Ovary (tissue), 3 donors: ENCODE measurements around the gene RALGPS1.

Experiments used
- EP300 ChIP-seq: sonication (generic); formaldehyde crosslinking; IDR thresholded peaks from one replicate; pipeline ENCODE4 v1.6.1; 2017; ENCODE audit warnings: antibody characterized with exemption
- POLR2A ChIP-seq: fragments of 450-650 bp; IDR thresholded peaks from one replicate; pipeline ENCODE4 v1.6.1; 2017; ENCODE audit warnings: antibody characterized with exemption, mild to moderate bottlenecking, moderate library complexity
- TF ChIP-seq, protein P1 (sequence below), 3 donors: fragments of 450-650 bp in 2 of 3; fragments of 200-600 bp in 1 of 3; IDR thresholded peaks; one replicate each; pipeline versions ENCODE4 v1.5.1 to v1.8.0; 2016 to 2022; ENCODE audit warnings: antibody characterized with exemption in 3 of 3, mild to moderate bottlenecking in 1 of 3
- donor health status: DM: no; HTN: no; CAD: no.

DNA sequence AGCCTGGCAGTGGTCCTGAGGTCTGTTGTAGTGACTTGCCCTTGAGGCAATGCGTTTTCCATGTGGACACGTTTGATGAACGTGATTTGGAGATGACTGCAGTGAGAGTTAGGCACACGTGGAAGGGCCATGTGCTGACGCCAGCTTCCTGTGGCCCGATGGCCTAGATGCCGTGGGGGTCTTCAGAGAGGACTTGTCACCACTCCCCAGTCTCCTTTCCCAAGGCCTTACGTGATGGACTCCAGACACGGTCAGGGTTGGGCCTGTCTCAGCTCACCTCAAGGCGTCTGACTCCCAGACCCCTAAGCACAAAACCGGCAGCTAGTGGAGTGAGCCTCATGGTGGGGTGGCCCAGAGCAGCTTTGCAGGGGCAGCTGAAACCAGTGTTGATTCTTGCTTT lies 115.0 kb downstream of the RALGPS1 start:
- TF ChIP-seq, protein P1, sequence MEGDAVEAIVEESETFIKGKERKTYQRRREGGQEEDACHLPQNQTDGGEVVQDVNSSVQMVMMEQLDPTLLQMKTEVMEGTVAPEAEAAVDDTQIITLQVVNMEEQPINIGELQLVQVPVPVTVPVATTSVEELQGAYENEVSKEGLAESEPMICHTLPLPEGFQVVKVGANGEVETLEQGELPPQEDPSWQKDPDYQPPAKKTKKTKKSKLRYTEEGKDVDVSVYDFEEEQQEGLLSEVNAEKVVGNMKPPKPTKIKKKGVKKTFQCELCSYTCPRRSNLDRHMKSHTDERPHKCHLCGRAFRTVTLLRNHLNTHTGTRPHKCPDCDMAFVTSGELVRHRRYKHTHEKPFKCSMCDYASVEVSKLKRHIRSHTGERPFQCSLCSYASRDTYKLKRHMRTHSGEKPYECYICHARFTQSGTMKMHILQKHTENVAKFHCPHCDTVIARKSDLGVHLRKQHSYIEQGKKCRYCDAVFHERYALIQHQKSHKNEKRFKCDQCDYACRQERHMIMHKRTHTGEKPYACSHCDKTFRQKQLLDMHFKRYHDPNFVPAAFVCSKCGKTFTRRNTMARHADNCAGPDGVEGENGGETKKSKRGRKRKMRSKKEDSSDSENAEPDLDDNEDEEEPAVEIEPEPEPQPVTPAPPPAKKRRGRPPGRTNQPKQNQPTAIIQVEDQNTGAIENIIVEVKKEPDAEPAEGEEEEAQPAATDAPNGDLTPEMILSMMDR (IDR thresholded peaks at IDR 0.05): no peak
- TF ChIP-seq POLR2A: no peak
- no peak for TF ChIP-seq EP300
